ENCODE data around the gene ROCK2.
"Not testable (repeated sequence)": the region's sequence is repeated elsewhere in the genome, so short reads cannot be mapped to it uniquely, and the experiment has no call there.

The ROCK2 gene

GRCh38 chr2:11168488-11168887, 175.9 kb downstream of the ROCK2 start:
- DNase-seq, result no peak

DNA sequence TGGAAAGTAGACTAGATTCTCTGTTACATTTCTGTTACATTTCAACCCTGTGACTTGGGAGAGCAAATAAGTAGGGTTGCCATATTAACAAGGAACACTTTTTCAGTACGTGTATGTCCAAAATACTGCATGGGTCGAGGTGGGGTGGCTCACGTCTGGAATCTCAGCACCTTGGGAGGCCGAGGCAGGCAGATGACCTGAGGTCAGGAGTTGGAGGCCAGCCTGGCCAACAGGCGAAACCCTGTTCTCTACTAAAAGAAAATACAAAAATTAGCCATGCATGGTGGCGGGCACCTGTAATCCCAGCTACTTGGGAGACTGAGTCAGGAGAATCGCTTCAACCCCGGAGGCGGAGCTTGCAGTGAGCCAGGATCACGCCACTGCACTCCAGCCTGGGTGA, 178.0 kb downstream of the ROCK2 start:
- no peak for DNase-seq

- not testable (repeated sequence) for DNase-seq
Observed at GRCh38 chr2:11165046-11165445, 179.4 kb downstream of the ROCK2 start.

DNA sequence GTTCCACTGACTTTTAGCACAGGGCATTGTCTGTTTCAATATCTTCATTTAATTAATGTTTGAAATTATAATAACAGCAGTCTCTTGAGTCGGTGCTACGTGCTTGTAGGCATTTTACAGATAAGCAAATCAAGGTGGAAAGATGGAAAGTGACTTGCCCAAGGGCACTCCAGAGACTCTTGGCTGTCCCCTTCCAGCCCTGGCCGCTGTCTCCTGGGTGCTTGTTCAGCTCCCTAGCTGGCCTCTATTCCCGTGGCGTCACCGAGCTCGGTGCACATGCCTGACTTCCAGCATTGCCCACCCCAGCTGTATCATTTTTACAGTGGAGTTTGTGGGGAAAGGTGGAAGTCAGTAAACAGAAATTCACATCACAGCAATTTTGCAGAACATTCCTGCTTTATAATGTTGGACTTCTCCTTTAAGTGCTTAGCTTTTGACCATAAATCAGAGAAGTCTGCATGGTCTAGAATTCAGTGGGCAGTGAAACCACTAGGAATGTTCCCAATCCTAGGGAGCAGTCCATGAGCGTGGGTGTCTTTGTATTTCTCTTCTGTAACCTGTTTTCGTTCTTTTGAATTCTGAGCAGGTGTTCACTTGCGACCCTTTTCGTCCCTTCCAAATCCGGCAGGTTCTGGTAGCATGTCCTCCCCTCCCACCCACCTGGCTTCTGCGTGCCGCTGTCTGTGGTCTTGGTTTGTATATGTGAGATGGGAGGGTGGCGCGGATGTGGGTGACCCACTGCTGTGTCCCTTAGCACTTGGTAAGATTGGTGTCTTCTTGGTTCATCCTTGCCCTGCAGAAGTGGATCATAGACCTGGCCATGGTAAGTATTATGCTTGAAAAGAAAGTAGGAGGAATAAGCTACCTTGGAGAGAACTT, 180.8 kb downstream of the ROCK2 start:
- no peak for DNase-seq

DNA sequence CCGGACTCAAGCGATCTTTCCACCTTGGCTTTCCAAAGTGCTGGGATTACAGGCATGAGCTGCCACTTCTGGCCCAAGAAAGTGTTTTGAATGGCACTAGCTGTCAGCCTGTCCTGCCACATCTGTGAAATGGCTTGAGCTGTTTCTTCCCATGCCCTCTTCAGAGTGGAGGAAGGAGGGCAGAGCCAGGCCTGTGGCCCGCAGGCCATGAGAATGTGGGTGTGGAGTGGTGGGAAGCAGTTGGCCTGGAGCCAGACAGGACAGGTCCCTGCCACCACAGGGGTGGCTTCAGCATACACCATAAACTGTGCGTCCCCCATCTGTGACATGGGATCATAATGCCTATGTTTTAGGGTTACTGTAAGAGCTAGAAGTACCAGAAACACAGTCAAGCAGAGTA, 182.7 kb downstream of the ROCK2 start:
- no peak for DNase-seq

- DNase-seq, result no peak
Observed at GRCh38 chr2:11160731-11161455, 183.5 kb downstream of the ROCK2 start.

DNA sequence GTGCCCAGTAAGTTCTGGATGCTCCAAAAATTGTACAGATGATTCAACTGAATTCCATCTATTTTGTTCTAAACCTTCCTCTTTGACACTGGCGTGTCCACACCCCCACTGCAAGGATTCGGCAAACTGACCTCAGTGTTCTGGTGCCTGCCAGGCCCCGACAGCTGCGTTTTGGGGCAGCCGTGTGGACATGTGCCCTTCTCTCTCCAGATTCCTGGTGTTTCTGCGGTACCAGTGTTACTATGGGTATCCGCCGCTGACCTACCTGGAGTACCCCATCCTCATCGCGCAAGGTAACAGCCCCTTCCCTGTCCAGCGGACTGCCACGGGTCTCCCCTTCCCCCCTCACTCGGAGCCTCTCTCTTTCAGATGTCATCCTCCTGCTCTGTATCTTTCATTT, 184.2 kb downstream of the ROCK2 start:
- DNase-seq, result no peak

GRCh38 chr2:11159574-11160170, 184.8 kb downstream of the ROCK2 start:
- no peak for DNase-seq

DNA sequence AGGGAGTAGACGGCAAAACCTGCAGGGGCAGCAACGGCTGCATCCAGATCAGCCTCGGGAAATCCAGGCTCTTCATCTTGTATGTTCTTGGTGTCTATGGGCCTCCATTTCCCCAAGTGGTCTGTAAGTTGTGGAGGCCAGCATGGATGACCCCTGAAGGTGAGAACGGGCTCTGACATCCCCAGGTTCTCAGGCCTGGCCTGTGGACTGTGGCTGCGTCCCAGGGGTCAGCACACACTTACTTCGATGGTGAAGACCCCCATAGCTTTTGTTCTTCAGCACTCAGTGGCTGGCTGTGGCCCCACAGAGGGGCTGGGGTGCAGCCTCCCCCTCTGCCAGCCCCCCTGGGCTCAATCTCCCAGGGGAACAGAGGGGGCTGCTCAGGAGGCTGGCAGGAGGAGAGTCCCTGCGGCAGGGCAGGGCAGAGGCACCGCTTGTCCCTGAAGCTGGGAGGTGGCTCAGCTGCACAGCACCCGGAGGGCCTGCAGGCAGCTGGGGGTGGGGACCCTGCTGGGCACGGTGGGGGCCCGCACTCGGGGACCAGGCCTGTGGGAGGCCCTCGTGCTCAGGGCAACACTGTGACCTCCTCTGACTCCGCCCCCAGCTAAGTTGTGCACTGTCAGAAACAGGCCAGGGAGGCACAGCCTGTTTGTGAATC, 185.4 kb downstream of the ROCK2 start:
- no peak for DNase-seq

GRCh38 chr2:11157731-11158130, 186.7 kb downstream of the ROCK2 start:
- DNase-seq, result no peak

DNA sequence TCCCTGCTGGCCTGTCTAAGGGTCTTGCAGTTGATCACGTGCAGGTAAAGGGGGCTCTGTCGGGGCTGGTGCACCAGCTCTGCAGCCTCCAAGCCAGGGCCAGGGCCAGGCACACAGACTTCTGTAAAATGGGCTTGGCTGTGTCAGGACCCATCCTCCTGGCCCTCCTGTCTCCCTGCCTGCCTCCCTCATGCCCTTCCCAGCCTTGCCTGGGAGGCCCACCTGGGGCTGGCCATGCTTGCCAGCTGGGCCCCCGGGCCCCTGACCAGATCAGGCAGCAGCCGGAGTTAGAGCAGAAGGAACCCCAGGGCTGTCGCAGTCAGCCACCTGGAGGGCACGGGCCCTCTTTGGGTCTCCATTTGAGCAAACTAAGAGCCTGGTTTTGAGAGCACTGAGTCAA, 187.1 kb downstream of the ROCK2 start:
- DNase-seq, result no peak

GRCh38 chr2:11156396-11157075, 187.9 kb downstream of the ROCK2 start:
- DNase-seq, result no peak

- DNase-seq, result peak; percentile 49
Observed at GRCh38 chr2:11155381-11156035, 188.9 kb downstream of the ROCK2 start, which contains the start of gene SLC66A3. SLC66A3 (plus strand) TSS chr2:11155467; CDS start chr2:11155547, 80 bp downstream.

DNA sequence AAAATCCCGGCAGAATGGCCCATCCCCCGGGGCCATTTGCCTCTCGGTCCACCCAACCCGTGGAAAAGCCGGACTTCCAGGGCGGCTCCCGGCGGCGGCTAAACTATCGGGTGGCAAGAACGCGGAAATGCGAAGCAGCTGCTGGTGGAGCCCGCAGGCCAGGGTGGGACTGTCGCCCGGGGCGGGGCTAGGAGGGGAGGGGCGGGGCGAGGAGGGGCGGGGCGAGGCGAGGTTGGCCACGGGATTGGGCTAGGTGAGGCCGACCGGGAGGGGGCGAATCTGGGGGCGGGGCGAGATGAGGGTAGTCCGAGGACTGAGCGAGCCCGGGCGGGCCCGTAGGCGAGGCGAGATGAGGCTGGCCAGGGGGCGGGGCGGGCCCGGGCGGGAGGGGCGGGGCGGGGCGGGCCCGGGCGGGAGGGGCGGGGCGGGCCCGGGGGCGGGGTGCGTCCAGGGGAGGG, 189.5 kb downstream of the ROCK2 start:
- peak; percentile 51 for DNase-seq

DNA sequence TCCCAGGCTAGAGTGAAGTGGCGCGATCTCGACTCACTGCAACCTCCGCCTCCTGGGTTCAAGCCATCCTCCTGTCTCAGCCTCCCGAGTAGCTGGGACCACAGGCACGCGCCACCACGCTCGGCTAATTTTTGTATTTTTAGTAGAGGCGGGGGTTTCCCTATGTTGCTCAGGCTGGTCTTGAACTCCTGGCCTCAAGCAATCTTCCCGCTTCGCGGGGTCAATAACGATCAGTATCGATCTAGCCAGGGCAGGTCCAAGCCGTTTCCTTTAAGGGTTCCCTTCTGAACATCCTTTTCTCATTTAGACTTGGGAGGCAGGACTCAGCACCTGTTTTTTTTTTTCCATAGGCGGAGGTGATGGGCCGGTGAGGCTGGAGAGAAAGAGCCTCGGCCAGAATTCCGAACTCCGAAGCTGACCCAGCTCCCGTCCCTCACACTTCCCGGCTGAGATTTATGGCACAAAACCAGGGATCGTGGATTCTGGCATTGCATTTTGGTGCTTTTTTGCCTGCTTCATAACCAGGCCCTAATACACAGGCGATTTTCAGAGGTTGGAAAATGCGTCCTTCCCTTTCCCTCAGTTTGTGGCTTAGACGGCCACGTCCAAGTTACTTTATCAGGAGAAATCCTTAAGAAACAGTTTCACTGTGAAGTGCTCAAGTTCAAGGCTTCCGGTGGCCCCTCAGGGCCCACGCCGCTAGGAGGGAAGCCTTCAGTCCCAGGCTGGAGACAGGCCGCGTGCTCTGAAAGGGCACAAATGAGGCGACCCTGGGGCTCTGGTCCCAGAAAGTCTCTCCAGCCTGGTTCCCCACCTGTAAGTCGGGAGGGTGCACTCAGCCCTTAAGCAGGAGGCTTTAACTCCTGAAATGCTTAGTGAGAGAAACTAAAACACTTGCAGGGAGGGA, 190.2 kb downstream of the ROCK2 start:
- no peak for DNase-seq

GRCh38 chr2:11152591-11152990, 191.8 kb downstream of the ROCK2 start:
- no peak for DNase-seq

DNA sequence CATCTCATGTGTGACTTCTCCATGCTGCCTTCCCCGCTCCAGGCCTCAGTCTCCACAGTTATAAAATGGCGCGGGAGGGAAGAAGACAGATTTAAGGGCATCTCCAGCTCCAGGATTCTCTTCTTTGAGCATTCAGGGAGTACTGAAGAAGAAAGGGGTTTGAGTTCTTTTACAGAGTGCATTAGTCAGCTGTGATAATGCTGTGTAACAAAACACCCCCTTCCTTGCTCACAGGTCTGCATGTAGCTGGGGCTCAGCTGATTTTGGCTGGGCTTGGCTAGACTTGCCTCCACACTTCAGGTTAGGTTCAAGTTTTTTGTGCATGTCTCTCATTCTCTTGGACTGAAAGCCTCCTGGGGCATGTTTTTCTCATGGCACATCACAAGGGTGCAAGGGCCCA, 197.2 kb downstream of the ROCK2 start:
- no peak for DNase-seq

- no peak for DNase-seq
Observed at GRCh38 chr2:11146076-11146475, 198.4 kb downstream of the ROCK2 start.

- no peak for DNase-seq
Observed at GRCh38 chr2:11145350-11145749, 199.1 kb downstream of the ROCK2 start.

GRCh38 chr2:11144738-11145079, 199.7 kb downstream of the ROCK2 start:
- no peak for DNase-seq

All from NCI-H2081 treated with DMSO at 0.1 percent for 48 hours (cell line).